GM10266 (cell line): ENCODE data around the gene SERPINE3.

Source experiments
- DNase-seq: peaks from one replicate; pipeline ENCODE4 v3.0.0; 2012; ENCODE audit errors: extremely low spot score
- TF ChIP-seq, protein P1 (sequence below): IDR thresholded peaks from 2 replicates; pipeline ENCODE4 v1.5.1; 2012; ENCODE audit warnings: mild to moderate bottlenecking, low read depth; ENCODE audit not compliant: control insufficient read depth, insufficient read depth; ENCODE audit errors: missing control alignments

Gene SERPINE3

GRCh38 chr13:51346397-51346796 is 6.9 kb downstream of the SERPINE3 start:
- no peak for DNase-seq
- TF ChIP-seq, protein P1, sequence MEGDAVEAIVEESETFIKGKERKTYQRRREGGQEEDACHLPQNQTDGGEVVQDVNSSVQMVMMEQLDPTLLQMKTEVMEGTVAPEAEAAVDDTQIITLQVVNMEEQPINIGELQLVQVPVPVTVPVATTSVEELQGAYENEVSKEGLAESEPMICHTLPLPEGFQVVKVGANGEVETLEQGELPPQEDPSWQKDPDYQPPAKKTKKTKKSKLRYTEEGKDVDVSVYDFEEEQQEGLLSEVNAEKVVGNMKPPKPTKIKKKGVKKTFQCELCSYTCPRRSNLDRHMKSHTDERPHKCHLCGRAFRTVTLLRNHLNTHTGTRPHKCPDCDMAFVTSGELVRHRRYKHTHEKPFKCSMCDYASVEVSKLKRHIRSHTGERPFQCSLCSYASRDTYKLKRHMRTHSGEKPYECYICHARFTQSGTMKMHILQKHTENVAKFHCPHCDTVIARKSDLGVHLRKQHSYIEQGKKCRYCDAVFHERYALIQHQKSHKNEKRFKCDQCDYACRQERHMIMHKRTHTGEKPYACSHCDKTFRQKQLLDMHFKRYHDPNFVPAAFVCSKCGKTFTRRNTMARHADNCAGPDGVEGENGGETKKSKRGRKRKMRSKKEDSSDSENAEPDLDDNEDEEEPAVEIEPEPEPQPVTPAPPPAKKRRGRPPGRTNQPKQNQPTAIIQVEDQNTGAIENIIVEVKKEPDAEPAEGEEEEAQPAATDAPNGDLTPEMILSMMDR, result no peak

DNA sequence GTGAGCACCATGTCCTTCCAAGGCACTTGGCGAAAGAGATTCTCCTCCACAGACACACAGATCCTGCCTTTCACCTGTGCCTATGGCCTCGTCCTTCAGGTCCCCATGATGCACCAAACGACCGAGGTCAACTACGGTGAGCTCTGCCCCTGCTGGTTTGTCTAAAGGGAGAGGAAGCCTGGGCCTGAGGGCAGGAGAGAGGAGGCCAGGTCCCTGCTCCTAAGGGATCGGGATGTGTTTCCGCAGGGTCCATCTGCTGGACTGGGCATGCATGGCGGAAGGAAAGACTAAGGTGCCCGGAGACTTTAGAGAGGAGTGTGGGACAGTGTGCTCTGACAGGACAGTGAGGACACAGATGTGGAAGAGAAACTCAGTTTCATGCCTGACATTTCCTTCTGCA is 7.6 kb downstream of the SERPINE3 start:
- TF ChIP-seq, protein P1, result no peak
- DNase-seq, result no peak

DNA sequence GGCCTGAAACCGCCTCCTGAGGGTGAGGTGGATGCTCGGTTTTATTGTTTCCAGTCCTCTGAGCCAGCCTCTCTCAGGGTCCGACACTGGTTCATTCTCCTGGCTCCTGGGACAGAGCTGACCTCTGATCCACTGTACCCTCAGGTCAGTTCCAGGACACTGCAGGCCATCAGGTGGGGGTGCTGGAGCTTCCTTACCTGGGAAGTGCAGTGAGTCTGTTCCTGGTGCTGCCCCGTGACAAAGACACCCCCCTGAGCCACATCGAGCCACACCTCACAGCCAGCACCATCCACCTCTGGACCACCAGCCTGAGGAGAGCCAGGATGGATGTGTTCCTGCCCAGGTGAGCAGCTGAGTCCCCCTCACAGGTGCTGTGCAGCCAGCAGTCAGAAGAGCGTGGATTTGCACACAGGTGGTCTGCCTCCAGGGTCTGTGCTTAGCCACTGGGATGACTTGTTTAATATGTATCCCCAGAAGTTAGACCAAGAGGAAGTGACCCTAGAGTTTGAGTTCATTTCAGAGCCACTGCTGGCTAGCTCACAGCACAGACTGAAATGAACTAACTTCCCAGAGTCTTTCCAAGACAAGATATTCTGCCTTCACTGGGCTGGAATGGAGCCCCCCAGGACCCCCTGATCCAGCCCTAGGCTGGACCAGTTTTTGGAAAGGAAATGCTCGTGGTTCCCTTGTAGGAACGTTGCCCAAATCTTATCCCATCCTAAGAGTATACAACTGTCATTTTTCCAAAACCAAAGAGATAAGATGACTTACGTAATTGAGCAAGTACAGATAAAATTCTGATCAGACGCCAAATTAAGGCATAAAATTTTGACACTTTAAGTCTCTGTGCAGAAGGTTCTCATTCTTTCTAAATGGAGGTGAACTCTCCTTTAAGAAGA is 8.8 kb downstream of the SERPINE3 start:
- TF ChIP-seq, protein P1, result no peak
- no peak for DNase-seq

DNA sequence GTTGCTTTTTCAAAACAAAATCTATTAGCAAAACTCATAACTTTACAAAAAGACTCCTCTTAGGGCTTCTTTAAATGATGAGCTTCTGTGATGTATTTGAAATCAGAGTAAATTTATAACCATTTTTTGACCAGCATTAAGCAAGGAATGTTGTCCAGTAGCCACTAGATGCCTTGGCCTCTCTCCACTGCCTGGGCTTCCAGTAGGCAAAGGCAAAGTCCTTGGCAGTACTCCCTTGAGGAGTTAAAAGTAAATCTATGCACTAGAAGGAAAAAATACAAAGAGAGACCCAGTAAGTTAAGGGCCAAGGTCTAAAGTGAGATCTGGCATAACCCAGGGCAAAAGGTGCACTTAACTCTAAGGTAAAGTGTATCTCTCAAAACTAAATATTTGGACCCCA is 9.5 kb downstream of the SERPINE3 start:
- TF ChIP-seq, protein P1, result no peak
- DNase-seq, result no peak

DNA sequence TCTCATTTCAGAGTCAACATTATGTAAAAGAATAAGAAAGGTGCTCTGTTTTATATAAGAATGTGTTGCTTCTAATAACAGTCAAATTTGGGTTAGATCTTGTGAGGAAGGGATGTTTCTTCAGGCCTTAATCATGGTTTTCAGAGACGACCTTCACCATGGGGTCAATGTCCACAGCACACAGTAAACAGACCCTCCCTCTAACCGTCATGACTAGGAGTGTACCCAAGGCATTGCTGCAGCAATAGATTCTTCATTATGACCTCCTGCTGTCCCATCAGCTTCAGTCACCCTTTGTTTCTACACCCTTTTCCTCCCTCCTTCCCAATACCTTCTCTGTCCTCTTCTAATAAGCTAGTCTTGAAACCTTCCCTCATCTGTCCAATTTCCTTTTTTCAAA is 15.7 kb downstream of the SERPINE3 start:
- TF ChIP-seq, protein P1, result no peak
- no peak for DNase-seq

DNA sequence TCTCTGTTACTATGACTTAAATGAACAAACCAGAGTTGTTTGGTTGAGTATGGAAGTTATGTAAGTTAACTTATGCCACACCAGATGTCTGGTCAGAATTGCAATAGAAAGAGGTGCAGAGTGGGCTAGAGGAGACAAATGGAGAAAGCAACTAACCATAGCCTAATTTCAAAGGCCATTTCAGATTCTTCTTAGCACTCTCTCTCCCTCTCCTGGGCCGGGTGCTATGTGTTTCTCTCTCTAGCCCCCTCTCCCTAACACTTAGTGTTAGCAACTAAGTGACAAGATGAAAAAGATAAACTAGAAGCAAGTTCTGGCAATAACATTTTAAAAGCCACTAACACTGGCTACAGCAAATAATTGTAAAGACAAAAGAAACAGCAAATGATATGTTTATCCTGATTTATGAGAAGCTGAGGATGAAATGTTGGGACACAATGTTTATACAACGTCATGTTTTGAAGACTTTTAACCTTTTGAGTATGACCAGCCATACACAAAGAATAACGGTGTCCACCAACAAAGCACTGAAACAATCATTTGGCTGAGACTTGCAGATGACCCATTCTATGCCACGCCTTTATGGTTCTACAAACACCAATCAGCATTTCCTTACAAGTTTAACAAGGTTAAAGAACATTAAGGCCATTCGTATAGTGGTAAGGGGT is 18.6 kb downstream of the SERPINE3 start:
- no peak for DNase-seq
- TF ChIP-seq, protein P1, result no peak

DNA sequence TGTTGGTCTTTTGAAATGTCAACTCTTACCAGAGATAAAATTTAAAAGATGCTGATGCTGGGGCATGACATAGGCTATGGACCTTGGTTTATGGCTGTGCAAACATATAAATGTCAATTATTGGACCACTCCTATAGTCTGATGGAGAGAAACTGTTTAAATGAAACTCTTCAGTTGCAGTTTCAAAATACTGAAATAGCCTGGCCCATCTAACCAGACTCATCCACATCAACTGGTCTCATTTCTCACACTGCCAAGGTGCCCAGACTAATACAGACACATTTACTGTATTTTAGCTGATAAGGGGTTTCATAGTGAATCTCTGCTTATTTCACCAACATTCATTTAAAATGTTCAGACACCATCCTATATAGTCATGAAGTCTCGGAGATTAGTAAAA is 19.9 kb downstream of the SERPINE3 start:
- DNase-seq, result no peak
- TF ChIP-seq, protein P1, result no peak
